K562 (cell line): ENCODE measurements around the gene PCDH19. TPM values are rescaled to one million over a fixed set of nuclear protein-coding genes. Genes with fewer than 3 reads are reported as not detected.

Experiments
- ATAC-seq: fragments of 200-7000 bp; cut with Tn5 transposase; 3 replicates; pipeline ENCODE4 v1.9.1; 2020; ENCODE audit warnings: moderate library complexity
- BruUV-seq: library from RNA; stranded (reverse); fragments of 400-500 nt; replicated peaks from 2 replicates; lab custom pipeline; 2021; lab: Mats Ljungman, UMichigan
- CTCF ChIA-PET: fragments of 300-600 bp; formaldehyde crosslinking; extraction: SDS; loops from one replicate; lab custom pipeline; 2021; ENCODE audit warnings: low intra/inter-chr PET ratio; lab: Yijun Ruan, JAX
- POLR2A ChIA-PET: fragments of 300-600, 350-650 bp; sonication (Branson Sonifier 250); formaldehyde crosslinking; extraction: SDS; loops from one replicate; lab custom pipeline; 2021; ENCODE audit warnings: antibody characterized with exemption, inconsistent platforms; lab: Yijun Ruan, JAX
- DNase-seq, 4 experiments: peaks; one replicate each; pipeline versions ENCODE4 v3.0.0 to v3.0.0-alpha.2; 2011 to 2018; ENCODE audit warnings: low spot score in 3 of 4, mixed read lengths in 3 of 4; ENCODE audit errors: extremely low read depth in 1 of 4
- FAIRE-seq: peaks from 2 replicates; lab custom pipeline; 2011; peaks lifted over from hg19 to GRCh38; lab: Jason Lieb, UNC
- H2AFZ ChIP-seq: 2 replicates; pipeline ENCODE4 v1.6.0; 2011; ENCODE audit warnings: low read depth, low read length, control low read depth, inconsistent platforms
- H3K27ac ChIP-seq: fragments of 200-600 bp; 3 replicates; pipeline ENCODE4 v1.8.0; 2011; ENCODE audit warnings: low read depth, mild to moderate bottlenecking, control low read depth, inconsistent platforms, low read length, moderate library complexity, mixed read lengths; ENCODE audit errors: extremely low read depth
- H3K27me3 ChIP-seq, 2 experiments: fragments of 300-600 bp in 1 of 2; 2 replicates in 1 of 2; 3 replicates in 1 of 2; pipeline versions ENCODE4 v1.6.0 to v1.8.0; 2011; ENCODE audit warnings: inconsistent platforms in 2 of 2, low read length in 2 of 2, mild to moderate bottlenecking in 1 of 2, mixed read lengths in 1 of 2, moderate library complexity in 1 of 2; ENCODE audit not compliant: control insufficient read depth in 2 of 2, insufficient read depth in 2 of 2
- H3K36me3 ChIP-seq: fragments of 300-600 bp; 3 replicates; pipeline ENCODE4 v1.8.0; 2011; ENCODE audit warnings: mild to moderate bottlenecking, low read length, inconsistent platforms; ENCODE audit not compliant: control insufficient read depth, insufficient read depth
- H3K4me1 ChIP-seq, 2 experiments: fragments of 200-600 bp in 1 of 2; replicated peaks in 1 of 2; 2 replicates in 1 of 2; 3 replicates in 1 of 2; pipeline versions ENCODE4 v1.5.1 to v1.8.0; 2011; ENCODE audit warnings: inconsistent platforms in 2 of 2, low read length in 2 of 2, mild to moderate bottlenecking in 1 of 2, mixed read lengths in 1 of 2, moderate library complexity in 1 of 2; ENCODE audit not compliant: control insufficient read depth in 2 of 2, insufficient read depth in 2 of 2
- H3K4me2 ChIP-seq: 2 replicates; pipeline ENCODE4 v1.6.1; 2011; ENCODE audit warnings: low read length, control low read depth, inconsistent platforms, mixed read lengths; ENCODE audit not compliant: insufficient read depth
- H3K4me3 ChIP-seq: fragments of 200-600 bp; sonication (generic), shearing (Covaris generic); 2 replicates; pipeline ENCODE4 v1.5.1; 2016; ENCODE audit warnings: control low read depth, inconsistent platforms
- H3K79me2 ChIP-seq: fragments of 200-600 bp; 3 replicates; pipeline ENCODE4 v1.8.0; 2011; ENCODE audit warnings: low read length, inconsistent platforms; ENCODE audit not compliant: control insufficient read depth, insufficient read depth
- H3K9ac ChIP-seq, 2 experiments: 2 replicates each; pipeline versions ENCODE4 v1.6.0 to v1.6.1; 2011; ENCODE audit warnings: low read depth in 2 of 2, low read length in 2 of 2, control low read depth in 1 of 2, inconsistent platforms in 1 of 2, mild to moderate bottlenecking in 1 of 2, mixed read lengths in 1 of 2; ENCODE audit not compliant: insufficient read depth in 1 of 2
- H3K9me1 ChIP-seq: one replicate; pipeline ENCODE4 v1.6.0; 2011; ENCODE audit warnings: inconsistent platforms, mild to moderate bottlenecking, low read length, moderate library complexity; ENCODE audit not compliant: control insufficient read depth, insufficient read depth
- H3K9me3 ChIP-seq: replicated peaks from 2 replicates; pipeline ENCODE4 v1.5.1; 2011; ENCODE audit warnings: low read depth, low read length, inconsistent platforms; ENCODE audit not compliant: control insufficient read depth, insufficient read depth
- H4K20me1 ChIP-seq: replicated peaks from 2 replicates; pipeline ENCODE4 v1.6.1; 2011; ENCODE audit warnings: low read length, inconsistent platforms, mixed read lengths; ENCODE audit not compliant: control insufficient read depth, insufficient read depth
- CTCF ChIP-seq, 3 experiments: IDR thresholded peaks in 2 of 3; conservative IDR thresholded peaks in 1 of 3; 2 replicates each; pipeline ENCODE4 v1.5.1; 2011 to 2012; ENCODE audit warnings: low read length in 3 of 3, mild to moderate bottlenecking in 3 of 3, control low read depth in 2 of 3, improper control_type of control experiment in 1 of 3, inconsistent platforms in 1 of 3, low read depth in 1 of 3, mixed read lengths in 1 of 3, moderate library complexity in 1 of 3; ENCODE audit not compliant: insufficient read depth in 2 of 3
- DDX20 ChIP-seq: fragments of 450-650 bp; IDR thresholded peaks from 2 replicates; pipeline ENCODE4 v1.6.1; 2016; ENCODE audit warnings: missing genetic modification characterization, low read depth, mild to moderate bottlenecking, missing compliant biosample characterization, moderate library complexity
- RB1 ChIP-seq: fragments of 450-650 bp; IDR thresholded peaks from 2 replicates; pipeline ENCODE4 v1.6.1; 2017; ENCODE audit warnings: low read depth, mild to moderate bottlenecking
- STAG1 ChIP-seq: sonication (generic); formaldehyde crosslinking; IDR thresholded peaks from 2 replicates; pipeline ENCODE4 v1.5.0; 2020; ENCODE audit warnings: missing genetic modification reagents, borderline replicate concordance
- THAP7 ChIP-seq: fragments of 250-450 bp; sonication (Bioruptor Pico); IDR thresholded peaks from 2 replicates; pipeline ENCODE4 v1.5.0; 2021
- ZKSCAN8 ChIP-seq: fragments of 200-800 bp; sonication (Bioruptor generic); IDR thresholded peaks from 2 replicates; pipeline ENCODE4 v1.6.1; 2016; ENCODE audit warnings: missing genetic modification characterization, missing compliant biosample characterization
- ZNF592 ChIP-seq: fragments of 450-650 bp; IDR thresholded peaks from 2 replicates; pipeline ENCODE4 v1.6.1; 2017; ENCODE audit warnings: antibody characterized with exemption, mild to moderate bottlenecking
- in situ Hi-C: fragments of 300-500 bp; cut with MboI; formaldehyde crosslinking; loops from 4 replicates; pipeline ENCODE4 v1.15.0; 2018; ENCODE audit warnings: inconsistent platforms, mixed read lengths
- intact Hi-C: fragments of 100-400 bp; cut with micrococcal nuclease; formaldehyde crosslinking; loops from 2 replicates; pipeline ENCODE4 v1.14.2; 2022
- polyA plus RNA-seq, 8 experiments: library from polyadenylated mRNA; depleted of rRNA in 4 of 8; stranded (reverse) in 5 of 8; unstranded in 3 of 8; fragments of >200 nt; fragmentation: Nextera tagmentation in 2 of 8; fragmentation: Illumina TruSeq in 1 of 8; extraction: Ambion mirVana in 2 of 8; extraction: Trizol in 1 of 8; gene quantifications; 2 replicates each; pipeline versions ENCODE4 v1.2.1 to v1.2.3, GENCODE V29; 2011 to 2014; ENCODE audit warnings: inconsistent platforms in 1 of 8, missing spikeins in 1 of 8
- total RNA-seq, 7 experiments: library from RNA; depleted of rRNA in 6 of 7; stranded (reverse); fragments of >200 nt in 6 of 7; fragmentation: Illumina TruSeq in 2 of 7; extraction: Trizol in 2 of 7; gene quantifications; 2 replicates each; pipeline versions ENCODE4 v1.2.1 to v1.2.3, GENCODE V29; 2011 to 2021; ENCODE audit warnings: low replicate concordance in 1 of 7

The PCDH19 gene
- total and polyA plus RNA-seq, 9 of the 15 experiments (the other 6 are each of a cell fraction or from before 2014, with no cell fraction given) = not detected

- TF ChIP-seq CTCF (IDR thresholded peaks at IDR 0.05 in 2 of 3, conservative IDR thresholded peaks at IDR 0.05 in 1 of 3; ENCODE audit: insufficient read depth in 2 of 3, low read depth in 1 of 3, low read length in 3 of 3) = peak; percentile 26 to 68 (median 57); a peak in 5 of 6 replicates
- TF ChIP-seq, all 486 proteins: peak for 1
Measured at GRCh38 chrX:100447655-100448397, 37.8 kb upstream of the PCDH19 start (continued).

- Histone ChIP-seq H3K9me1 (no peaks in the 10 kb centered on the region), H3K4me3 (no peak overlapping the region), H3K79me2 (no peaks in the 10 kb centered on the region), H3K9ac (no peak overlapping the region), H2AFZ (no peak overlapping the region), H3K36me3 (no peaks in the 10 kb centered on the region), H3K9me3 (no peaks in the 10 kb centered on the region), H3K4me1 (no peaks in the 10 kb centered on the region)
- in situ Hi-C loops (no loop called here), intact Hi-C loops (no loop called here)
- POLR2A ChIA-PET = no interaction called here
- BruUV-seq = no TSS peak
- no peak for ATAC-seq
- FAIRE-seq = no peak
- TF ChIP-seq ZNF592 (no peak), DDX20 (tag) (no peak), ZKSCAN8 (CRISPR knock-in tag) (no peak), THAP7 (CRISPR knock-in tag) (no peak), STAG1 (CRISPR knock-in tag) (no peak), RB1 (no peak)
- TF ChIP-seq, all 486 proteins: peak for 0
- Histone ChIP-seq H3K27me3 (no peaks in the 10 kb centered on the region), H3K27ac (no peak overlapping the region), H4K20me1 (no peaks in the 10 kb centered on the region), H3K4me2 (no peak overlapping the region)
- CTCF ChIA-PET = no interaction called here
- DNase-seq = no peak
Measured at GRCh38 chrX:100445593-100445992, 35.5 kb upstream of the PCDH19 start.
